GM12878 (cell line): ENCODE measurements around the gene EEFSEC. TPM values are rescaled to one million over a fixed set of nuclear protein-coding genes. Genes with fewer than 3 reads are reported as not detected.

Source experiments
- ATAC-seq: fragments of 200-7000 bp; cut with Tn5 transposase; 3 replicates; pipeline ENCODE4 v1.9.1; 2020; ENCODE audit warnings: mild to moderate bottlenecking, moderate library complexity
- BruUV-seq: library from RNA; stranded (reverse); fragments of 400-500 nt; replicated peaks from 2 replicates; lab custom pipeline; 2021; lab: Mats Ljungman, UMichigan
- CTCF ChIA-PET: fragments of 300-600 bp; sonication (Branson Sonifier 250); formaldehyde crosslinking; extraction: SDS; loops from one replicate; lab custom pipeline; 2021; ENCODE audit warnings: inconsistent platforms; lab: Yijun Ruan, JAX
- POLR2A ChIA-PET: fragments of 350-600 bp; formaldehyde crosslinking; extraction: SDS; loops from one replicate; lab custom pipeline; 2021; ENCODE audit warnings: inconsistent platforms; lab: Charles Lee
- RAD21 ChIA-PET: fragments of 300-600 bp; sonication (Branson Sonifier 250); formaldehyde crosslinking; loops from one replicate; lab custom pipeline; 2023; ENCODE audit warnings: antibody characterized with exemption; ENCODE audit not compliant: unreplicated experiment; lab: Charles Lee
- SMC1A ChIA-PET: fragments of 300-600 bp; sonication (Branson Sonifier 250); formaldehyde crosslinking; loops from one replicate; lab custom pipeline; 2023; ENCODE audit not compliant: unreplicated experiment, uncharacterized antibody; lab: Charles Lee
- DNase-seq: peaks from one replicate; pipeline ENCODE4 v3.0.0-alpha.2; 2011; ENCODE audit warnings: low read depth, low spot score
- FAIRE-seq: peaks from 3 replicates; lab custom pipeline; 2011; peaks lifted over from hg19 to GRCh38; lab: Jason Lieb, UNC
- H2AFZ ChIP-seq: 2 replicates; pipeline ENCODE4 v1.6.0; 2011; ENCODE audit warnings: low read depth, low read length, control low read depth; ENCODE audit not compliant: control insufficient read depth
- H3K27ac ChIP-seq: 2 replicates; pipeline ENCODE4 v1.5.1; 2011; ENCODE audit warnings: control low read depth; ENCODE audit not compliant: control insufficient read depth, insufficient read depth
- H3K27me3 ChIP-seq, 2 experiments: replicated peaks in 1 of 2; 2 replicates each; pipeline versions ENCODE4 v1.6.0 to v1.6.1; 2011; ENCODE audit warnings: low read length in 1 of 2; ENCODE audit not compliant: control insufficient read depth in 2 of 2, insufficient read depth in 2 of 2
- H3K36me3 ChIP-seq, 2 experiments: 2 replicates each; pipeline ENCODE4 v1.5.1; 2011; ENCODE audit warnings: low read length in 1 of 2; ENCODE audit not compliant: control insufficient read depth in 2 of 2, insufficient read depth in 2 of 2
- H3K4me1 ChIP-seq: 2 replicates; pipeline ENCODE4 v1.6.1; 2011; ENCODE audit warnings: mild to moderate bottlenecking, low read length, moderate library complexity, mixed read lengths; ENCODE audit not compliant: control insufficient read depth, insufficient read depth
- H3K4me2 ChIP-seq: 2 replicates; pipeline ENCODE4 v1.6.0; 2011; ENCODE audit warnings: control low read depth; ENCODE audit not compliant: control insufficient read depth, insufficient read depth
- H3K4me3 ChIP-seq: fragments of 200-600 bp; sonication (generic); 2 replicates; pipeline ENCODE4 v1.5.1; 2016
- H3K79me2 ChIP-seq: 2 replicates; pipeline ENCODE4 v1.6.0; 2011; ENCODE audit warnings: low read length; ENCODE audit not compliant: control insufficient read depth, insufficient read depth
- H3K9ac ChIP-seq: 2 replicates; pipeline ENCODE4 v1.8.0; 2011; ENCODE audit warnings: low read length, control low read depth, mixed read lengths; ENCODE audit not compliant: control insufficient read depth, insufficient read depth
- H3K9me3 ChIP-seq: replicated peaks from 3 replicates; pipeline ENCODE4 v1.5.1; 2011; ENCODE audit warnings: mild to moderate bottlenecking, low read length; ENCODE audit not compliant: control insufficient read depth, insufficient read depth
- H4K20me1 ChIP-seq: 2 replicates; pipeline ENCODE4 v1.6.0; 2011; ENCODE audit not compliant: control insufficient read depth, insufficient read depth
- MYB ChIP-seq: fragments of 150-350 bp; IDR thresholded peaks from 2 replicates; pipeline ENCODE4 v1.6.1; 2014; ENCODE audit warnings: mild to moderate bottlenecking, low read depth, low read length, borderline replicate concordance
- POLR2AphosphoS5 ChIP-seq: IDR thresholded peaks from 2 replicates; pipeline ENCODE4 v1.6.1; 2011; ENCODE audit warnings: mild to moderate bottlenecking, low read length, inconsistent platforms
- POU2F2 ChIP-seq: IDR thresholded peaks from 3 replicates; pipeline ENCODE4 v1.6.1; 2011; ENCODE audit warnings: low read depth, mild to moderate bottlenecking, low read length, borderline replicate concordance
- TARDBP ChIP-seq: IDR thresholded peaks from 2 replicates; pipeline ENCODE4 v1.6.1; 2016; ENCODE audit warnings: borderline replicate concordance
- WGBS: methylation state at CpG from one replicate; pipeline ENCODE4 v1.1.6; 2016; ENCODE audit warnings: low lambda C conversion rate; ENCODE audit not compliant: insufficient replicate concordance, insufficient coverage; ENCODE audit errors: missing lambda C conversion rate; 5-methylcytosine and 5-hydroxymethylcytosine counted together
- in situ Hi-C: fragments of 300-500 bp; cut with MboI; formaldehyde crosslinking; loops from 9 replicates; pipeline ENCODE4 v1.14.3; 2018; ENCODE audit warnings: mixed read lengths
- intact Hi-C: fragments of 100-400 bp; cut with micrococcal nuclease; formaldehyde crosslinking; loops from one replicate; pipeline ENCODE4 v1.14.2; 2022; ENCODE audit not compliant: unreplicated experiment
- polyA plus RNA-seq, 11 experiments: library from polyadenylated mRNA; depleted of rRNA in 4 of 11; unstranded in 6 of 11; stranded (reverse) in 5 of 11; fragments of >200 nt; fragmentation: Nextera tagmentation in 4 of 11; fragmentation: Illumina TruSeq in 1 of 11; extraction: Ambion mirVana in 4 of 11; extraction: Trizol in 1 of 11; gene quantifications; 1 replicate in 1 of 11; 2 replicates in 10 of 11; pipeline versions ENCODE4 v1.2.1 to v1.2.3, GENCODE V29; 2011 to 2016; ENCODE audit warnings: inconsistent platforms in 2 of 11, missing spikeins in 2 of 11, low read depth in 1 of 11
- total RNA-seq, 4 experiments: library from RNA; depleted of rRNA in 3 of 4; stranded (reverse); fragments of >200 nt in 3 of 4; fragmentation: Illumina TruSeq in 1 of 4; extraction: Trizol in 1 of 4; gene quantifications; 2 replicates each; pipeline versions ENCODE4 v1.2.1 to v1.2.3, GENCODE V29; 2013 to 2021
- TF ChIP-seq, protein P1 (sequence below): IDR thresholded peaks from 2 replicates; pipeline ENCODE4 v1.6.1; 2012; ENCODE audit warnings: low read depth, low read length, improper control_type of control experiment
- TF ChIP-seq, protein P2 (sequence below): fragments of 450-650 bp; conservative IDR thresholded peaks from 2 replicates; pipeline ENCODE4 v1.6.1; 2017; ENCODE audit warnings: mild to moderate bottlenecking, moderate library complexity

The EEFSEC gene
- total and polyA plus RNA-seq, 10 of the 15 experiments (the other 5 are each of a cell fraction or from before 2014, with no cell fraction given), result 0.29 to 29.1 (median 16.1) TPM

DNA sequence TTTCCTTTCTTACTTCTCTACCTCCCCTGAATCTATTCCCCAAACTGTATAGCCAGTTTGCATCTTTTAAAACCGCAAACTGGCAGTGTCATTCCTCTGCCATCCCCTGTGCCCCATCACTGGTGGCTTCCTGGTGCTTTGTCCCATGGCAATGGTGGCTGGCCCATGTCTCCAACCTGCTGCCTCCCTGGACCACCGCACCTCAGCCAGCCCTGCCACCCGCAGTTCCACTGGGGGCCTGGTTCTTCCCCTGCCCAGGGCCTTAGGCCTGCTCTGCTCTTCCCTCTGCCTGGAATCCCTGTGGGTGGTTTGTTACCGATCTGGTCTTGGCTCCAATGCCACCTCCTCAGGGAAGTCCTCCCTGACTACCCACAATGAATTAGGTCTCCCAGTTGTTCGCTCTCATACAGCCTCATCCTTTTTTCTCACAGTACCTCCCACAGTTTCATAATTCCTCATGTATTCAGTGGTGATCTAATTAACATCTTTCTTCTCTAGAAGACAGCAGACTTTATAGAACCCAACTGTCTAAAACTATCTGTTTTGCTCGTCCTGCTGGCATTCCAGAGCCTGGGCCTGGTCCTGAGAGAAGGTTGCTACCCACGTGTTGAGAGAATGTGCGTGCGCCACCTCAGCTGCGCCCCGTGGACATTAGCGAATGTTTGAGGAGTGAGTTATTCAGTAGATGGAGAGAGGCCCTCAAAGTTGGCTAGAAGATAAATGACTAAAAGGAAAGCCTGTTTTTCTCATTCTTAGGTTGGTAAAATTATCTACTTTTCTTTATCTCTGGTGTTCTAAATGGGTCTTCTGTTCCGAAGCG lies 183.3 kb downstream of the EEFSEC start (continued):
- TF ChIP-seq, protein P1, sequence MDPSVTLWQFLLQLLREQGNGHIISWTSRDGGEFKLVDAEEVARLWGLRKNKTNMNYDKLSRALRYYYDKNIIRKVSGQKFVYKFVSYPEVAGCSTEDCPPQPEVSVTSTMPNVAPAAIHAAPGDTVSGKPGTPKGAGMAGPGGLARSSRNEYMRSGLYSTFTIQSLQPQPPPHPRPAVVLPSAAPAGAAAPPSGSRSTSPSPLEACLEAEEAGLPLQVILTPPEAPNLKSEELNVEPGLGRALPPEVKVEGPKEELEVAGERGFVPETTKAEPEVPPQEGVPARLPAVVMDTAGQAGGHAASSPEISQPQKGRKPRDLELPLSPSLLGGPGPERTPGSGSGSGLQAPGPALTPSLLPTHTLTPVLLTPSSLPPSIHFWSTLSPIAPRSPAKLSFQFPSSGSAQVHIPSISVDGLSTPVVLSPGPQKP, result no peak
- TF ChIP-seq MYB (no peak), POU2F2 (no peak)
- TF ChIP-seq, protein P2, sequence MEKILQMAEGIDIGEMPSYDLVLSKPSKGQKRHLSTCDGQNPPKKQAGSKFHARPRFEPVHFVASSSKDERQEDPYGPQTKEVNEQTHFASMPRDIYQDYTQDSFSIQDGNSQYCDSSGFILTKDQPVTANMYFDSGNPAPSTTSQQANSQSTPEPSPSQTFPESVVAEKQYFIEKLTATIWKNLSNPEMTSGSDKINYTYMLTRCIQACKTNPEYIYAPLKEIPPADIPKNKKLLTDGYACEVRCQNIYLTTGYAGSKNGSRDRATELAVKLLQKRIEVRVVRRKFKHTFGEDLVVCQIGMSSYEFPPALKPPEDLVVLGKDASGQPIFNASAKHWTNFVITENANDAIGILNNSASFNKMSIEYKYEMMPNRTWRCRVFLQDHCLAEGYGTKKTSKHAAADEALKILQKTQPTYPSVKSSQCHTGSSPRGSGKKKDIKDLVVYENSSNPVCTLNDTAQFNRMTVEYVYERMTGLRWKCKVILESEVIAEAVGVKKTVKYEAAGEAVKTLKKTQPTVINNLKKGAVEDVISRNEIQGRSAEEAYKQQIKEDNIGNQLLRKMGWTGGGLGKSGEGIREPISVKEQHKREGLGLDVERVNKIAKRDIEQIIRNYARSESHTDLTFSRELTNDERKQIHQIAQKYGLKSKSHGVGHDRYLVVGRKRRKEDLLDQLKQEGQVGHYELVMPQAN, result no peak

DNA sequence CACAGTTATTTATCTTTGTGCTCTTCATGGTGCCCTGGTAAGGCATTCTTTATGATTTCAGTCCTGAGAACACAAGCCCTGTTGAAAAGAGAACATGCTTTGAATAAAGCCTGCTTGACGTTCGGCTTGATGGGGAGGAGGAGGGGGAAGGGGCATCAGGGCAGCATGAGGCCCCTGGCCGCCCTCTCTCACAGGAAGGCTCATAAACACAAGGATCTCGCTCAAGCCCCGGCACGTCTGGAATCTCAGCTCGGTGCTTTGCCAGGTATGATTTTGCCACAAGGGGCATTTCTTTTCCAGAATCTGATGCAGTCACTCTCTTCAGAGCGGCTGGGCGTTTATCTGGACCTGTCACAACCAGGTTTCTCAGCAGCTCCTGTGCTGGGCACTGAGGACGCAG lies 184.0 kb downstream of the EEFSEC start:
- Histone ChIP-seq H3K79me2 (no peaks in the 10 kb centered on the region), H4K20me1 (no peaks in the 10 kb centered on the region), H3K4me1 (no peaks in the 10 kb centered on the region), H3K4me2 (no peak overlapping the region), H2AFZ (no peak overlapping the region), H3K36me3 (peaks cover 4 to 7% of the 10 kb centered on the region in 2 experiments; a peak in 2 of 4 replicates), H3K27ac (no peak overlapping the region), H3K4me3 (no peak overlapping the region), H3K27me3 (no peaks in the 10 kb centered on the region), H3K9ac (no peak overlapping the region), H3K9me3 (no peaks in the 10 kb centered on the region)
- ChIA-PET CTCF (no interaction called here), RAD21 (no interaction called here), SMC1A (no interaction called here), POLR2A (no interaction called here)
- FAIRE-seq (no peak), ATAC-seq (no peak), DNase-seq (no peak)
- TF ChIP-seq TARDBP (no peak), POLR2AphosphoS5 (no peak)
- in situ Hi-C loops (no loop called here), intact Hi-C loops (no loop called here)
- 90% methylated on average over 10 of the region's 10 CpGs for WGBS
- BruUV-seq, result no TSS peak
